ENCODE results near the gene RIT2. TPM values are rescaled to one million over a fixed set of nuclear protein-coding genes. Genes with fewer than 3 reads are reported as not detected.

RIT2 gene
- total RNA-seq, 1 experiment from 2014 or later, result not detected

DNA sequence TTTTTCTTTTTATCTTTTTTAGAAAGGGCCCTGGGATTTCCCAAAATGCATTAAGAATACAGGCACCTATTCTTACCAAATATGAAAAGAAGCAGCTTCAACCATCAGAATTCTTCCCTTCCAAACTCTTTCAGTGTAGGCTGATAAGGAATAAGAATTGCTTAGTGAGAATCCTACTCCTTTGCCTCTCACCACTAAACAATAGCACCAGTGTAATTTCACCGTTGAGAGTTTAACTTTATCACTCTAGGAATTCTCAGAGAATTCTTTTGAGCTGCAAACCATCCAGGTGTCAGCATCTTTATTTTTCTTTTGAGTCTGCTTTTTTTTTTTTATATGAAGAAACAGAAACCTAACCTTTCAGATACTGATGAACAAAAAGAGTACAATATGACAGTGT is 194.9 kb downstream of the RIT2 start:
- no peak for DNase-seq
- Histone ChIP-seq H3K4me3 (ENCODE audit: low read depth, low read length) (no peak overlapping the region), H3K9me3 (no peaks in the 10 kb centered on the region), H3K36me3 (ENCODE audit: control insufficient read depth, insufficient read depth, low read length) (no peaks in the 10 kb centered on the region), H3K4me1 (no peaks in the 10 kb centered on the region), H3K27me3 (replicated peaks; ENCODE audit: control insufficient read depth, insufficient read depth, low read length) (no peaks in the 10 kb centered on the region)
- Mint-ChIP-seq H3K4me1 (ENCODE audit: low read depth, unreplicated experiment) (no peaks in the 10 kb centered on the region), H3K9me3 (ENCODE audit: unreplicated experiment) (no peaks in the 10 kb centered on the region), H3K27ac (ENCODE audit: unreplicated experiment) (no peak overlapping the region), H3K4me3 (ENCODE audit: unreplicated experiment) (no peak overlapping the region), H3K27me3 (ENCODE audit: insufficient read depth, unreplicated experiment) (no peaks in the 10 kb centered on the region), H3K36me3 (ENCODE audit: insufficient read depth, unreplicated experiment) (no peaks in the 10 kb centered on the region)
- BruUV-seq (replicated peaks), result no TSS peak
- intact Hi-C loops (cut with micrococcal nuclease; ENCODE audit: unreplicated experiment), result no loop called here
- ChIA-PET CTCF (no interaction called here), POLR2A (no interaction called here)
- TF ChIP-seq, protein P1, sequence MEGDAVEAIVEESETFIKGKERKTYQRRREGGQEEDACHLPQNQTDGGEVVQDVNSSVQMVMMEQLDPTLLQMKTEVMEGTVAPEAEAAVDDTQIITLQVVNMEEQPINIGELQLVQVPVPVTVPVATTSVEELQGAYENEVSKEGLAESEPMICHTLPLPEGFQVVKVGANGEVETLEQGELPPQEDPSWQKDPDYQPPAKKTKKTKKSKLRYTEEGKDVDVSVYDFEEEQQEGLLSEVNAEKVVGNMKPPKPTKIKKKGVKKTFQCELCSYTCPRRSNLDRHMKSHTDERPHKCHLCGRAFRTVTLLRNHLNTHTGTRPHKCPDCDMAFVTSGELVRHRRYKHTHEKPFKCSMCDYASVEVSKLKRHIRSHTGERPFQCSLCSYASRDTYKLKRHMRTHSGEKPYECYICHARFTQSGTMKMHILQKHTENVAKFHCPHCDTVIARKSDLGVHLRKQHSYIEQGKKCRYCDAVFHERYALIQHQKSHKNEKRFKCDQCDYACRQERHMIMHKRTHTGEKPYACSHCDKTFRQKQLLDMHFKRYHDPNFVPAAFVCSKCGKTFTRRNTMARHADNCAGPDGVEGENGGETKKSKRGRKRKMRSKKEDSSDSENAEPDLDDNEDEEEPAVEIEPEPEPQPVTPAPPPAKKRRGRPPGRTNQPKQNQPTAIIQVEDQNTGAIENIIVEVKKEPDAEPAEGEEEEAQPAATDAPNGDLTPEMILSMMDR (IDR thresholded peaks at IDR 0.05; ENCODE audit: insufficient read depth in 1 of 2, low read depth in 1 of 2, low read length in 1 of 2, severe bottlenecking in 1 of 2, unreplicated experiment in 1 of 2), result no peak

DNA sequence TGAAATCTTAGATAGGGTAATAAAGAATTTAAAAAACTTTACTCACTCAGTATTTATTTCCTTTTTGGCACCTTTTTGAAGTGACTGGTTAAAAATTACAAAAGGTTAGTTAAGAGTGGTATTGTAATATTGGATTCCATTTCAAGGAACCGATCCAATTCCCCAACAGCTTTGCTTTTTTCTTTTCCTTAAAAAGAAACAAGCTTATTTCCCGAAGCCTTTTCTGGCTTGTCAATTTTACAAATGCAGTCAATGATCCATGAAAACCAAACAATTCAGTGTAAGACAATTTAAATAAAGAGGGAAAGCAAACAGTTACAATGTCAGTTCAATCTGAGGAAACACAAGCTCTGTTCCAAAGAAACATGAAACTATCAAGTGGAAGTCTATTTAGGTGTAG is 200.2 kb downstream of the RIT2 start:
- intact Hi-C loops (cut with micrococcal nuclease; ENCODE audit: unreplicated experiment), result no loop called here
- Mint-ChIP-seq H3K9me3 (ENCODE audit: unreplicated experiment) (no peaks in the 10 kb centered on the region), H3K36me3 (ENCODE audit: insufficient read depth, unreplicated experiment) (no peaks in the 10 kb centered on the region), H3K27ac (ENCODE audit: unreplicated experiment) (no peak overlapping the region), H3K4me3 (ENCODE audit: unreplicated experiment) (no peak overlapping the region), H3K27me3 (ENCODE audit: insufficient read depth, unreplicated experiment) (no peaks in the 10 kb centered on the region), H3K4me1 (ENCODE audit: low read depth, unreplicated experiment) (no peaks in the 10 kb centered on the region)
- no peak overlapping the region for H3K4me3 ChIP-seq (ENCODE audit: low read depth, low read length)
- no peak for DNase-seq
- POLR2A ChIA-PET, result no interaction called here
- H3K4me1 ChIP-seq, result no peaks in the 10 kb centered on the region
- no peaks in the 10 kb centered on the region for H3K36me3 ChIP-seq (ENCODE audit: control insufficient read depth, insufficient read depth, low read length)
- CTCF ChIA-PET, result no interaction called here
- TF ChIP-seq, protein P1 (IDR thresholded peaks at IDR 0.05; ENCODE audit: insufficient read depth in 1 of 2, low read depth in 1 of 2, low read length in 1 of 2, severe bottlenecking in 1 of 2, unreplicated experiment in 1 of 2), result no peak
- no peaks in the 10 kb centered on the region for H3K27me3 ChIP-seq (replicated peaks; ENCODE audit: control insufficient read depth, insufficient read depth, low read length)
- no peaks in the 10 kb centered on the region for H3K9me3 ChIP-seq
- BruUV-seq (replicated peaks), result no TSS peak

DNA sequence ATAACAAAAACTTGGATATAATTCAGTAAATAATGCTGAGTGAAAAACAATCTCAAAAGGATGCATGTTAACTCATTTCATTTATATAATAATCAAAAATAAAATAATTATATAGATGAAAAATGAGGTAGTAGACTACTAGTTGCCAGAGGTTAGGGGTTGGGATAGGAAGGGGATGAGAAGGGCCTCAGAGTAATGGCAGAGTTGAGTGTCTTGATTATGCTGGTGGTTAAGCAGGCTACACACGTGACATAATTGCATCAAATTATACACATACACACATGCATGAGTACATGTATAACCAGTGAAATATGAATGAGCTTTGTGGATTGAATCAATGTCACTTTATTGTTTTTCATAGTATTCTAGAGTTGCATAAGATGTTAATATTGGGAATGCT is 201.0 kb downstream of the RIT2 start:
- POLR2A ChIA-PET, result no interaction called here
- Mint-ChIP-seq H3K4me3 (ENCODE audit: unreplicated experiment) (no peak overlapping the region), H3K9me3 (ENCODE audit: unreplicated experiment) (no peaks in the 10 kb centered on the region), H3K27me3 (ENCODE audit: insufficient read depth, unreplicated experiment) (no peaks in the 10 kb centered on the region), H3K4me1 (ENCODE audit: low read depth, unreplicated experiment) (no peaks in the 10 kb centered on the region), H3K27ac (ENCODE audit: unreplicated experiment) (no peak overlapping the region), H3K36me3 (ENCODE audit: insufficient read depth, unreplicated experiment) (no peaks in the 10 kb centered on the region)
- TF ChIP-seq, protein P1 (IDR thresholded peaks at IDR 0.05; ENCODE audit: insufficient read depth in 1 of 2, low read depth in 1 of 2, low read length in 1 of 2, severe bottlenecking in 1 of 2, unreplicated experiment in 1 of 2), result no peak
- Histone ChIP-seq H3K36me3 (ENCODE audit: control insufficient read depth, insufficient read depth, low read length) (no peaks in the 10 kb centered on the region), H3K4me1 (no peaks in the 10 kb centered on the region), H3K4me3 (ENCODE audit: low read depth, low read length) (no peak overlapping the region), H3K9me3 (no peaks in the 10 kb centered on the region), H3K27me3 (replicated peaks; ENCODE audit: control insufficient read depth, insufficient read depth, low read length) (no peaks in the 10 kb centered on the region)
- BruUV-seq (replicated peaks), result no TSS peak
- intact Hi-C loops (cut with micrococcal nuclease; ENCODE audit: unreplicated experiment), result no loop called here
- DNase-seq, result no peak
- CTCF ChIA-PET, result no interaction called here
